GM18951 (cell line): ENCODE data around the gene STYK1.

Experiments used
- POLR2A ChIP-seq: IDR thresholded peaks from 4 replicates; pipeline ENCODE4 v1.6.1; 2011; ENCODE audit warnings: mild to moderate bottlenecking; ENCODE audit not compliant: insufficient read length, insufficient read depth; ENCODE audit errors: extremely low read depth
- in situ Hi-C: fragments of 300-500 bp; cut with MboI; formaldehyde crosslinking; loops from one replicate; pipeline ENCODE4 v1.12.0; 2022; ENCODE audit warnings: low sequenced_read_pairs, mixed read lengths, inconsistent platforms; ENCODE audit not compliant: unreplicated experiment

The STYK1 gene

DNA sequence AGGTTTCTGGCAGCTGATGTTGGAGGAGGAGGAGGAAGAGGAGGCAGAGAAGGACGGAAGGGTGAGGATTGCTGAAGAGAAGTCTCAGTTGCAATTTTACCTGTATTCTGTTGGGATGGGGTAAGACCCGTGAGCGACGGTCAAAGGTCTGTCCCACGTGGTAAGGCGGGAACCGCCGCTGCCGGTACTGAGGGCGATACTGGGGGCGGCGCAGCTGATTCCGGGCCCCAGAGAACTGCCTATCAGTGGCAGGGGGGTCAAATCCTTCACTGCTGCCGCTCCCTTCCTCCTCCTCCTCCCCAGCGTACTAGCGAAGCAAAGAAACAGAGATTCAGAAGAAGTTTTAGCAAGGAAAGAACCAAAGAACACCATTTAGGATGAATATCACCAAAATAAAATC is 36.0 kb upstream of the STYK1 start:
- TF ChIP-seq POLR2A = no peak
- in situ Hi-C loops = no loop called here

DNA sequence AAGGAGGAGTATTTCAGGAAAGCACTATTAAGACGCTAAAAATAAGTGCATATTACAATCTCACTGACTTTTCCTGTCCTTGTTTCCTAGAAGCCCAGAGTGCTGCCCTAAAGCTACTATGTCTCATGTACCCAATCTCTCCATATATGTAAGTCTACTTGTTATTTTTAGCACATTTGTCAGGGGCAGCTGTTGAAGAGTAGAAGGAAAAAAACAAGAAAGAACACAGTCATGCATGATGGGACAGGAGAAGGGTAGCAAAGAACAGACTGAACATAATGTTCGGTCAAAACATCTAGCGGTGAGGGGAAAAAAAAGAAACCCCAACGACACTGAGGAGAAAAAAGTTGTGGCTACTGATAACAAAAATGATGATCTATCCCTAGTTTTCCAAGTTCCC is 35.0 kb upstream of the STYK1 start:
- in situ Hi-C loops = no loop called here
- no peak for TF ChIP-seq POLR2A

DNA sequence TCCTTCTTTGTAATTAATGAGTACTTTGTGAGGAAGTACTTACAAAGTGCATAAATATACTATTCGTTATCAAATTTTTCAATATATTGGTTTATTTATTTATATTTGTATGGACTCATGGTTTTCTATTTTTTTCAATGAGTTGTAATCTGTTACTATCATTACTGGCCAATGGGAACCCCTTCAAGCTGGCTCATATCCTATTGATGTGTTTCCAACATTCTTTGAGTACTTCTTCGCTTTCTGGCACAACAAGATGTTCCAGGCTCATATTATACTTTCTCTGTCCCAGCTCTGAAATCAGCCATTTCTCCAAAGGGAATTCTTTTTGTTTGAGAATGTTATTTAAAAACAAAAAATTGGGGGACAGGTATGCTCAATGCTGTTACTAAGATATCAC is 31.8 kb upstream of the STYK1 start:
- in situ Hi-C loops = no loop called here
- TF ChIP-seq POLR2A = no peak

DNA sequence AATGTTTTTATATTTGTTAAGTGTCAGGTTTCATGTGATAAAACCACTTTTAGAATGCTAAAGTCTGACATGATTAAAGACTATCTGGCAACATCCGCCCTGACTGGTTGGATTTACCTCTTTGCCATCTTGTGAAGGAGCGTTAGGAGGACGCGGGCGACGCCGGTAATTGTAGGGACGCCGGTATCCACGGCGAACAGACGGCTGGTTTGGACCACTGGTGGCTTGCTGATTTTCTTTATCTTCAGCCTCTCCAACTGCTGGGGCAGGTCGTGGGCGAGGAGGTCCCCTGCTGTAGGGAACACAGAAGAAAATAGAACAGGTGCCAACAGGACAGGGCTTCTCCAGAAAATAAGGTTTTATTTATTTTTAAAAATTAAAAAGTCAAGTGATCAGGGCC is 28.0 kb upstream of the STYK1 start:
- no peak for TF ChIP-seq POLR2A
- in situ Hi-C loops = no loop called here

DNA sequence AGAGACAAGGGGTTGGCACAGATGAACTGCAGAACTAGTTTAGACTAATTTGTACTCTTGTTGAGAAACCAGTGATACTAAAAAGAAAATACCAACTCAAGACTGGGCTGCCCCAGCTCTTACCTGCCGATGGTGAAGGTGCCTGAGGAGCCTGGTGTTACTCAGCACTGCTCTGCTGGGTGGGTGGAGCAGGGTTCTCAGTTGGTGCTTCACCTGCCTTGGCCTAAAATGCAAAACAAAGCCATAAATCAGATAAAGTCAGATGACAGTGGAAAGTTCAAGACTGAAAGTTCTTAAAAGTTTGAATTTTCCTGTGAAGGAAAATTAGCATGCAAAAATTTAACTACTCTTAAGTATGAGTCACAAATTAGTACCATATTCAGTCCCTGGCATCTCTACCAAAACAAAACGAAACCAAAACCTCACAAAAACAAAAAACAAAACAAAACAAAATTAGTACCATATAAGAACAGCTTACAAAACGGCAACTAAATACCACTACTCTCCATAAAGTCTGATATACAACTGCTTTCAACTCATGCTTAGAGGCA is 27.4 kb upstream of the STYK1 start:
- no peak for TF ChIP-seq POLR2A
- in situ Hi-C loops = no loop called here

DNA sequence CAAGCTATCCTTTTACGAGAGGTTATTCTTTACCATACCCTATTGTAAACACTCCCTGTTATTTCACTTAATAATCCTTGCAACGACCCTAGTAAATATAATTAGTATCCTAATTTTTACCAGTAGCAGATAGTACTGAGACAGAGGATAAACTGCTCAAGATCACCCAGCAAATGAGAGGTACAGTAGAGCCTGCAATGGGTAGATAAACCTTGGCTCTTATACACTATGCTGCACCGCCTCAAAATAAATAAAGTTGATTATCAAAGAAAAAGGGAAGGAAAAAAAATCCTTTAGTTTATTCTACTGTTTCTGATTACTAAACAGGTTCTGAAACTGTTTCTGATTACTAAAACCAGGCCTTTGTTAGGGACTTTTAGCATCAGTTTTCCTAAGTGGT is 26.7 kb upstream of the STYK1 start:
- TF ChIP-seq POLR2A = no peak

GRCh38 chr12:10697862-10698261 is 24.0 kb upstream of the STYK1 start:
- TF ChIP-seq POLR2A = no peak
- in situ Hi-C loops = no loop called here

More for the DNA sequence above, 26.7 kb upstream of the STYK1 start:
- in situ Hi-C loops = no loop called here

- TF ChIP-seq POLR2A = no peak
- in situ Hi-C loops = no loop called here
These were observed 23.3 kb upstream of the STYK1 start for GRCh38 chr12:10697156-10697555.

GRCh38 chr12:10690906-10691305 is 17.1 kb upstream of the STYK1 start:
- in situ Hi-C loops = no loop called here
- no peak for TF ChIP-seq POLR2A

DNA sequence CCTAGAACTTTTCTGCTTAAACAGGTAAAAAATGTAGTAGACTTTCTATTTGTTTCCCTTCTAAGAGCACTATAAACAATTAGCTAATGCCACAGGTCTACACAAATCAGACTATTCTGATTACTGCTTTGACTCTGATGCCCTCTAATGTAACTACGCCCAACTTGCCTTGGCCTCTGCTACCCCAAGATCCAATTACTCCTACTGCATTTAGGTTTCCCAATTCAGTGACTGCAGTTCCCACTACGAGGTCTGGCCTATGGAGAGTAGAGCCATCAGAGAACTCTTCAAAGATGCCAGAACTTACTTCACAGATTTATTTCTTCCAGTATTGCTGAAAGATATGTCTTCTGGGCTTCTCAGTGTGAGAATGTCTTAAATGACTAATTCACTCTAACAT is 15.3 kb upstream of the STYK1 start:
- in situ Hi-C loops = loop anchor here (10.0 kb wide), 1 partner anchor 454 kb away; no protein-coding TSS in a partner anchor

GRCh38 chr12:10688042-10688441 is 14.2 kb upstream of the STYK1 start:
- in situ Hi-C loops = loop anchor here (10.0 kb wide), 1 partner anchor 453 kb away; no protein-coding TSS in a partner anchor
- TF ChIP-seq POLR2A = no peak

More for the DNA sequence above, 15.3 kb upstream of the STYK1 start:
- no peak for TF ChIP-seq POLR2A

DNA sequence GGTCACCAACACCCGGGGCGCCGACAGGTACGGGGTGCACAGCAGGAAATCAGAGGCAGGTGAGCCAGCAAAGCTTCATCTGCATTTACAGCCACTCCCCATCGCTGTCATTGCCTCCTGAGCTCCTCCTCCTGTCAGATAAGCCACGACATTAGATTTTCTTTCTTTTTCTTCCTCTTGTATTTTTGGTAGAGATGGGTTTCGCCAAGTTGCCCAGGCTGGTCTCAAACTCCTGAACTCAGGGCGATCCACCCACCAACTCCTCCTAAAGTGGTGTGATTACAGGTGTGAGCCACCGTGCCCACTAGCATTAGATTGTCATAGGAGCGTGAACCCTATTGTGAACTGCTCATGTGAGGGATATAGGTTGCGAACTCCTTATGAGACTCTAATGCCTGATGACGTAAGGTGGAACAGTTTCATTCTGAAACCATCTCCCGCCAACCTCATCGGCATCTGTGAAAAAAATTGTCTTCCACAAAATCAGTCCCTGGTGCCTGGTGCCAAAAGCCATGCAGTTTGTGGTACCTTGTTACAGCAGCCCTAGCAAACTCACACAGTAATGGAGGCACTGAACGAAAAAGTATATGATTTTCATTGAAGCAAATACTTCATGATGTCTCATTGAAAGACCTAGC is 1.5 kb downstream of the STYK1 start:
- in situ Hi-C loops = no loop called here
- TF ChIP-seq POLR2A = no peak

DNA sequence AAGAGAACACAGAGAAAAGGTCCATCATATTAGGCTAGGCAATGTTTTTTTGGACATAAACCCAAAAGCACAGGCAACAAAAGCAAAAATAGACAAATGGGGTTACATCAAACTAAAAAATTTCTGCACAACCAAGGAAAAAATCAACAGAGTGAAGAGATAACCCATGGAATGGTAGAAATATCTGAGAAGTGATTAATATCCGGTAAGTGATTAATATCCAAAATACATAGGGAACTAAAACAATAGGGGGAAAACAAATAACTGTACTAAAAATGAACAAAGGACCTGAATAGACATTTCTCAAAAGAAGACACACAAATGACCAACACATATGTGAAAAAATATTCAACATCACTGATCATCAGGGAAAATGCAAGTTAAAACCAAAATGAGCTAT is 4.3 kb downstream of the STYK1 start:
- TF ChIP-seq POLR2A = no peak

DNA sequence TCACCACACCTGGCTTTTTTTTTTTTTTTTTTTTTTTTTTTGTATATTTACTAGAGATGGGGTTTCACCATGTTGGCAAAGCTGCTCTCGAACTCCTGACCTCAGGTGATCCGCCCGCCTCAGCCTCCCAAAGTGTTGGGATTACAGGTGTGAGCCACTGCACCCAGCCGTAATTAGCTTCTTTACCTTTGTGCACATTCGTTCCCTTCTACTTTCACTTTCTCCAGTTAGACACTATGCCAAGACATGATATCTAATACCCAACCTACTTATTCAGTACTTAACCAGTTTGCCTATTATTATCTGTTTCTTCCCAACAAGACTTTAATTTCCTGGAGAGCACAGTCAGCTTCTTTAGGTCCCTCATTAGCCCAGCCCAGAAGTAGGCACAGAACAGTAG is 5.3 kb downstream of the STYK1 start:
- TF ChIP-seq POLR2A = no peak
- in situ Hi-C loops = no loop called here

More for the DNA sequence above, 4.3 kb downstream of the STYK1 start:
- in situ Hi-C loops = no loop called here
